Right lobe of liver (tissue), 4 donors: ENCODE measurements around the gene PYURF.

Source experiments
- CTCF ChIP-seq, 4 donors: fragments of 200-600 bp in 3 of 4; fragments of 450-650 bp in 1 of 4; IDR thresholded peaks; one replicate each; pipeline versions ENCODE4 v1.5.1 to v1.8.0; 2016 to 2022; ENCODE audit warnings: antibody characterized with exemption in 4 of 4, mild to moderate bottlenecking in 2 of 4
- POLR2A ChIP-seq: fragments of 450-650 bp; IDR thresholded peaks from one replicate; pipeline ENCODE4 v1.6.1; 2017; ENCODE audit warnings: antibody characterized with exemption, mild to moderate bottlenecking
- donor health status: DM: no; HTN: no; CAD: no.
- donor health status: DM: no; HTN: no; CAD: no.
- donor health status: DM: no; HTN: yes; CAD: no.

GRCh38 chr4:88535090-88535755 lies 11.6 kb upstream of the PYURF start:
- TF ChIP-seq CTCF (IDR thresholded peaks at IDR 0.05), result no peak
- no peak for TF ChIP-seq POLR2A
